ENCODE measurements around the gene FAM20C.
"Not testable (repeated sequence)": the region's sequence is repeated elsewhere in the genome, so short reads cannot be mapped to it uniquely, and the experiment has no call there.

Gene FAM20C

DNA sequence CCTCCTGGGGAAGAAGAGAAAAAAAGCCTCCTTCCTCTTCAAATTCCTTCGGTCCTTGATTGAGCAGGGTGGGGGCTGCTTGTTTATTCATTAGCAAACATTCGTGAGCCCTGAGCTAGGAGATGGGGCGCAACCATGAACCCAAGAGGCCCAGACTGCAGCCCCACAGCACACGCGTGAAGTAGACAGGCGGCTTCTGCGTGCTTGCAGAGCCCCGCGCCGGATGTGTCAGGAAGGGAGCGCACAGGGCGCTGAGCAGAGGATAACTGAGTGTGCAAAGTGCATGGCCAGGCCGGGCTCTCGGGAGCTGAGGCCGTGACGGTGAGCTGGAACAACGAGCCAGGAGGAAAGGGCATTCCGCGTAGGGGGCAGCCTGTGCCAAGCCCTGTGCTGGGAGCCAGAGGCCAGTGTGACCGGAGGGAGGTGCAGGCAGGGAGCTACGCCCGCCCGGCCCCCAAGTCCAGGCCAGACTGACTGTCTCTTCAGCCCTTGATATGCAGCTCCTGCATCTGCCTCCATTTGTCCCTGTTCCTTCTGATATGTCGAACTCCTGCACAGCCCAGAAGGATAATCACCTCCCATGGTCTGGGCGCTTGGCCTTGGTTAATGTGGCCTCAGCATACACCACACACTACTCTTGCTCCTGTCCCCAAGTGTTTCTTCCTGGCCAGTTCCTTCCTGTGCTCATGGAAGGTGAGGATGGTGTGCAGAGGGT, 102.2 kb downstream of the FAM20C start:
- DNase-seq (ENCODE audit: low read depth) = no peak

DNA sequence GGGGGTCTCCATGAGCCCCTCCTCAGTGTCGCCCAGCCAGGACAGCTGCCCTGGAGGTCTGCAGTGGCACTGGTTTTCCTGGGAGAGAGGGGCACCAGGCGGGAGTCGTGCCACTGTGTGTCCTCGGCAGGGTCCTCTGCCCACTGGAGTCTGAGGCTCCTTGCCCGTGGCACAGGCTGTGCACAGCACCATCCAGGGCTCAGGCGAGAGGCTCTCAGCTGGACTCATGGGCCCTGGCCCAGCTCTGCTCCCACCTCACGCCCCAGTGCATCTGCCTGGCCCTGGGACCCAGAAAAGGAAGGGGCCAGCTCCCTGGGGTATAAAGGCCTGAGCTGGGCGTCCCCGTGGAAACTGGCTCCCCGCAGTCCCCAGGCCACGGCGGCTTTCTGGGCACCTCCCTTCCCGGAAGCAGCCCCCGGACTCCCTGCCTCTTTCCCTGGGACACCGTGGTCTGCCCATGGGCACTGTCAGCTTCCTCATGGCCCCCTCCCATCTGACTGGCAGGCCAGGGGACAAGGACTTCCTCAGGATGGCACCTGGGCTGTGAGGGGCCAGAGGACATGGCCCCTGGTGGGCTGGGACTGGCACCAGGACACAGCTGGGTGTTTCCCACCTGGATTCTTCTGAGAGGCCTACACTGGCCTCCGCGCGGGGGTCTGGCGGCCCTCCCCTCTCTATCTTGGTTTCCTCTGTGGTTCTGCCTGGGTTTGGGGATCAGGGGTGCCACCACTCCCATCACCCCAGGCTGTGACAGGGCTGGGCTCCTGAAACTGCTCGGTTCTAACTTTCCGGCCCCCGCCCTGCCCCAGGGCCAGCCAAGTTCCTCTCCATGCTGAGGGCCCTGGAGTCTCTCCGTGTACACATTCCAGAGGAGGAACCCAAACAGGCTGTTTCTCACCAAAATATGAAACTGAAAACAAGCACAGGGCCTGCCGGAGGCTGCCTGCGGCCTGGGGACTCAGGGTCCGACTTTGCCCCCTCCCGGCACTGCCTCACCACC, 103.1 kb downstream of the FAM20C start:
- DNase-seq (ENCODE audit: low read depth) = no peak

DNA sequence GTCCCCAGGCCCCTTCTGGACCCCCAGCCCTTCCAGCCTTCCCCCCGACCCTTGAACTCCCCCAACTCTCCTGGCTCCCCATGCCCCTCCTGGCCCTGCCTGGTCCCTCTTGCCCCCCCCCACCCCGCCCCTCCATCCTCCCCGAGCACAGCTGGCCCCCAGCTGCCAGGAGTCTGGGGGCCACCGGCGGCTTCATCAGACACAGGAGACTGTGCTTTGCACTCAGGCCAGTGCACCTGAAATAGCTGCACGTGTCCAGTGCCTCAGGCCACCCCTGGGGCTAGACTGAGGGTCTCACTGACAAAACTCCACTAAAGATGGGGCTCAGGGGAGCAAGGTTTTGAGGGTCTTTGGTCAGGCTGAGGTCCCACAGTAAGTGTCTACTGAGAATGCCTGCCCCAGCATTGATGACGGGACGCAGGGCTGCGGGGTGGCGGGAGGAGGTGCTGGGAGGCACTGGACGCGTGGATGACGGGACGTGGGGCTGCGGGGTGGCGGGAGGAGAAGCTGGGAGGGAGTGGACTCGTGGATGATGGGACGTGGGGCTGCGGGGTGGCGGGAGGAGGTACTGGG, 104.1 kb downstream of the FAM20C start:
- DNase-seq (ENCODE audit: low read depth) = no peak

DNA sequence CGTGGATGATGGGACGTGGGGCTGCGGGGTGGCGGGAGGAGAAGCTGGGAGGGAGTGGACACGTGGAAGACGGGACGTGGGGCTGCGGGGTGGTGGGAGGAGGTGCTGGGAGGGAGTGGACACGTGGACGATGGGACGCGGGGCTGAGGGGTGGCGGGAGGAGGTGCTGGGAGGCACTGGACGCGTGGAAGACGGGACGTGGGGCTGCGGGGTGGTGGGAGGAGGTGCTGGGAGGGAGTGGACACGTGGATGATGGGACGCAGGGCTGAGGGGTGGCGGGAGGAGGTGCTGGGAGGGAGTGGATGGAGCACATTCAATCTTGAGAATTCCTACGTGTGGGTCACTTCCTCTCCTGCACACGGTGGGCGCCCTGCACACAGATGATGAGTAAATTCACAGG, 104.8 kb downstream of the FAM20C start:
- DNase-seq (ENCODE audit: low read depth) = not testable (repeated sequence)

DNA sequence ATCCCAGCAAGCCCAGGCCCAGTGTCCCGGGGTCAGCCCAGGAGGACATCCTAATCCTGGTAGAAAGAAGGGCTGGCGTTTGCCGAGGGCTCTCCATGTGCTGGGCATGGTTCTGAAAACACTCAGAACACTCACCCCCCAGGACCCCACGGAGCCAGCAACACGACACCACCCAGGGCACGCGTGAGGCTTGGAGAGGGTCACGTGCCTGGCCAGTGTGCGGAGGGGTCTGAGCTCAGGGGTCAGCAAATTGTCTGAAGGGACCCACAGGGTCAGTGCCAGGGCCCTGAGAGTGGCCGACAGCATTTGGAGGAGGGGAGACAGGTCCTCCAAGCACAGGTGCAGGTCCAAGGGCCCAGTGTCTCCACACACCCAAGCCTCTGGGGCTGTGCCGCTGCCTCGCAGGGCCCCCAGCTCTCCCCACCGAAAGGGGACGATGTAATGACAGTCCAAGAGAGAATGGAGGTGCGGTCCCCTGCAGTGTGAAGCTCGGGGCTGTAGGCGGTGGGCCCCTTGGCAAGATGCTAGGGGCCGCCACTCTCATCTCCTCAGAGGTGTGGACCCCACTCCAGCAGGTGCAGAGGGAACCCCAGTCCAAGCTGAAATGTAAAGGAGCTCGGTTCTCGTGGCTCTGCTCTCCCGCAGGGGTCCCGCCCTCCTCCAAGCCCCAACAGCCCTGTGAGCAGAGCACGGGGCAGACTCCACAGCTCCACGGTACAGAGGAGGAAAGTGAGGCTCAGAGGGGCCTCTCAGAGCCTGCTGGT, 105.4 kb downstream of the FAM20C start:
- DNase-seq (ENCODE audit: low read depth) = no peak

DNA sequence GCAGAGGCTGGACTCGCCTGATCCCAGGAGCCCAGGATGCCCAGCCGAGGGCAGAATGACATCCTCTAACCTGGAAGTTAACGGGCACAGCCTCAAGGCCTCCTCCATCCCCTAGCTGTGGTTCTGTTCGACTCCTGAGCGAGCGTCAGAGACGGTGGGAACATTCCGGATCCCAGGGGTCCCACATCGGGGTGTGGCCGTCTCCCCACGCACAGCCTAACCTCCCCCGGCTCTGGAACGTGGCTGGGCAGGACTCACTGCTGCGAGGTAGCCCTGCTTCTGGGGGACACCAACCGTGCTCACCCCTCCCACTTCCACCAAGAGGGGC, 106.0 kb downstream of the FAM20C start:
- no peak for DNase-seq (ENCODE audit: low read depth)

- no peak for DNase-seq (ENCODE audit: low read depth)
Observed at GRCh38 chr7:298743-299142, 106.4 kb downstream of the FAM20C start.

GRCh38 chr7:299169-299568, 106.8 kb downstream of the FAM20C start:
- no peak for DNase-seq (ENCODE audit: low read depth)

- no peak for DNase-seq (ENCODE audit: low read depth)
Observed at GRCh38 chr7:299628-300027, 107.3 kb downstream of the FAM20C start.

DNA sequence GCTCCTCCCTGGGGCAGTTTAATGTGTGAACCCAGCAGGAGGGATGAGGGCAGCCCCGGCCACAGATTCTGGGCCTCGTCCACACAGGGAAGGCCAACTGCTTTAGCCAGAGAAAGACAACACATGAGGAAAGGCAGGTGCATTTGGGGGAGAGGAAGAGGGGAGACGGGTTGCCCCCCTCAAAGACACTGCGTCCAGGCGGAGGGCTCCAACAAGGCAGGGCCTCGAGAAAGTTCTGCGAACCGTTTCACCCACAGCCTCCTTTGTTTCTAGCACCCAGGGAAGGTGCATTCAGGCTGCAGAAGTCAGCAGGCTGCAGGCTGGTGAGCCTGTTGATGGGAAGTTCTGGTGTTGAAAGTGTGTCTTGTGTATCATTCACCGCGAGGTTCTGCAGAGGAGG, 107.7 kb downstream of the FAM20C start:
- DNase-seq (ENCODE audit: low read depth) = no peak

GRCh38 chr7:300546-301290, 108.3 kb downstream of the FAM20C start:
- no peak for DNase-seq (ENCODE audit: low read depth)

DNA sequence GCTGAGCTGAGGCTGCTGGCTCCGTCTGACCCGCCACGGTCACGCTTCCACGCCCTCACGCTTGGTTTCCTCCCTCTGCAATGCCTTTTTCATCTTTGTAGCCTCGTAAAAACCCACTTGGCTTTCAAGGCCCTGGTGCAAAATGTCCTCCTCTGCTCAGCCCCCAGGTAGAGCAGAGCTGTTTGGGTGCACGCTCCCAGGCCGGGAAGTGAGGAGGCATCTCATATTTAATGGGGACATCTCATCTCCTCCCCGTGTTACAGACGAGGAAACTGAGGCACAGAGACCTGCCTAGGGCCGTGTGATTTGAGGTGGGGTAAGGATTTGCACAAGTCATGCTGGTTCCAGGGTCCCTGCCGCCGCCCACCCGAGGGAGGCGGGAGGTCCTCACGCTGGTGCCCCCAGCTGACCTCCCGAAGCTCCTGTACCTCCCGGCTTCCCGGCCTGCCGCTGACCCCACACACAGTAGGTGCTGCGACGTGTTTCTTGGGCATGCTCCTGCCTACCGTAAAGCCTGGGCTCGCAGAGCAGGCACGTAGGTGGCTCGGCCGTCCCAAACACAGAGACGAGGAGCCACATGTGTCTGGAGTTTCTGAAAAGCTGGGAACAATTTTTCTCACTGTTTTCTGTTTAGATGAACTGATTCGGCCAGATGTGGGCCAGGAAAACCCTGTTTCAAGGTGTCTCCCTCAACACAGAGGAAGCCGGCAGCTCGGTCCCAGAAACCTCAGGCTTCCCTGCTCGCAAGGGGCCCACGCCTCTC, 109.1 kb downstream of the FAM20C start:
- no peak for DNase-seq (ENCODE audit: low read depth)

GRCh38 chr7:302054-302992, 110.0 kb downstream of the FAM20C start:
- no peak for DNase-seq (ENCODE audit: low read depth)

DNA sequence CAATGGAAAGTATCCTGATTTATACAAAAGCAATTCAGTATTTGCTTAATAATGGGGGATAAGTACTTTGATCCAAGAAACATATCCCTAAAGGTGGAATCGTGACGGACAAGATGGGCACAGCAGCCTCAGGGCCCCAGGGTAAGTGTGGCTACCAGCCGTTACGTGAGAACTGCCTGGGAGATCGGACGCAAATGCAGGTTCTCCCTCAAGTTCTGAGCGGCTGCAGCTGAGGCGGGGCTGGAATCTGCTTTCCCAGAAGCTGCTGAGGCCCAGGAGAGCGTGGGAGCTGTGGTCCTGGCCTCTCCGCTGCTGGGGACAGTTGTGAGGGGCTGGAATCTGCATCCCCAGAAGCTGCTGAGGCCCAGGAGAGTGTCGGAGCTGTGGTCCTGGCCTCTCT, 111.1 kb downstream of the FAM20C start:
- no peak for DNase-seq (ENCODE audit: low read depth)

DNA sequence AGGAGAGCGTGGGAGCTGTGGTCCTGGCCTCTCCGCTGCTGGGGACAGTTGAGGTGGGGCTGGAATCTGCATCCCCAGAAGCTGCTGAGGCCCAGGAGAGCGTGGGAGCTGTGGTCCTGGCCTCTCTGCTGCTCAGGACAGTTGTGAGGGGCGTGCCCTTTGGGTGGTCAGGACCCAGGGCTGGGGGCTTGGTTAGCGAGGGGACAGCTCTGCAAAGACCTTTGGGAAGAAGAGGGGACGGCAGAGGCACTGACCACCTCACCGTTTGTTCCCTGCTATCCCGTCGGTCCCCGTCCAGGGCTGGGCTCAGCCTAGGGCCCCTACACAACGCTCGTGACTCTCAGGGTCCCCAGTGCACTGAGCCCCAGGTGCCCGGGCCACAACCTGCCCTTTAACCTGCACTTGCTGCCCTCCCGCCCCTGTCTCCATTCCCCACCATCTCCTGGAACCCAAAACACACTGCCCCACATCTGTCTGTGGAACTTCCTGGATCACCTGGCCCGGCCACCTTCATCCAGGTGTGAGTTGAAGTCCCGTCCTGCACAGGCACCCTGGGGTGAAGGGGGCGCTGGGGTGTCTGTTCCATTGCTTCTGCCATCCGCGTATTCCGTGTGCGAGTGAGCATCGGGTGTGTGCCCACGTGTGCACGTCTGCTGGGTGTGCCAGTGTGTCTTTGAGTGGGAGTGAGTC, 111.7 kb downstream of the FAM20C start:
- DNase-seq (ENCODE audit: low read depth) = no peak

- DNase-seq (ENCODE audit: low read depth) = no peak
Observed at GRCh38 chr7:304574-305409, 112.4 kb downstream of the FAM20C start.

GRCh38 chr7:305410-306151, 113.2 kb downstream of the FAM20C start:
- DNase-seq (ENCODE audit: low read depth) = no peak
